HL-60/S4 treated with phorbol 12-myristate 13-acetate at 8.2 ng/mL for 4 days and 3 days (cell line): ENCODE measurements around the gene NT5M.
"Not testable (repeated sequence)": the region's sequence is repeated elsewhere in the genome, so short reads cannot be mapped to it uniquely, and the experiment has no call there.

Source experiments
- in situ Hi-C: fragments of 300-500 bp; cut with MboI; formaldehyde crosslinking; loops from 2 replicates; pipeline ENCODE4 v1.15.0; 2022; ENCODE audit warnings: low sequenced_read_pairs

NT5M gene

GRCh38 chr17:17366941-17367875 is 64.0 kb downstream of the NT5M start:
- in situ Hi-C loops: loop anchor here (25.0 kb wide), 1 partner anchor 270 kb away; no protein-coding TSS in a partner anchor

- in situ Hi-C loops: loop anchor here (25.0 kb wide), 1 partner anchor 269 kb away; no protein-coding TSS in a partner anchor
These were observed 64.8 kb downstream of the NT5M start for GRCh38 chr17:17367931-17368330.

GRCh38 chr17:17370711-17371110 is 67.5 kb downstream of the NT5M start:
- in situ Hi-C loops: loop anchor here (25.0 kb wide), 1 partner anchor 267 kb away; no protein-coding TSS in a partner anchor

- in situ Hi-C loops: loop anchor here (25.0 kb wide), 1 partner anchor 264 kb away; no protein-coding TSS in a partner anchor
These were observed 69.8 kb downstream of the NT5M start for GRCh38 chr17:17372856-17373520.

- in situ Hi-C loops: no loop called here
These were observed 72.7 kb downstream of the NT5M start for GRCh38 chr17:17375841-17376240.

- in situ Hi-C loops: no loop called here
These were observed 73.2 kb downstream of the NT5M start for GRCh38 chr17:17376362-17376761.

GRCh38 chr17:17377071-17377967 is 74.1 kb downstream of the NT5M start:
- in situ Hi-C loops: no loop called here

GRCh38 chr17:17379197-17379991 is 76.2 kb downstream of the NT5M start:
- in situ Hi-C loops: no loop called here

- in situ Hi-C loops: no loop called here
These were observed 77.2 kb downstream of the NT5M start for GRCh38 chr17:17380145-17380925.

- in situ Hi-C loops: no loop called here
These were observed 78.4 kb downstream of the NT5M start for GRCh38 chr17:17381446-17382064.

- in situ Hi-C loops: no loop called here
These were observed 78.9 kb downstream of the NT5M start for GRCh38 chr17:17382065-17382459.

- in situ Hi-C loops: no loop called here
These were observed 79.8 kb downstream of the NT5M start for GRCh38 chr17:17382971-17383370.

- in situ Hi-C loops: not testable (repeated sequence)
These were observed 80.5 kb downstream of the NT5M start for GRCh38 chr17:17383431-17384290.

GRCh38 chr17:17384291-17384615 is 81.1 kb downstream of the NT5M start:
- in situ Hi-C loops: no loop called here

GRCh38 chr17:17384961-17385360 is 81.8 kb downstream of the NT5M start:
- in situ Hi-C loops: no loop called here

- in situ Hi-C loops: no loop called here
These were observed 82.3 kb downstream of the NT5M start for GRCh38 chr17:17385491-17385890.

- in situ Hi-C loops: no loop called here
These were observed 83.1 kb downstream of the NT5M start for GRCh38 chr17:17386094-17386800.
